ENCODE data around the gene RYR1.
"Not testable (repeated sequence)": the region's sequence is repeated elsewhere in the genome, so short reads cannot be mapped to it uniquely, and the experiment has no call there.

RYR1 gene

DNA sequence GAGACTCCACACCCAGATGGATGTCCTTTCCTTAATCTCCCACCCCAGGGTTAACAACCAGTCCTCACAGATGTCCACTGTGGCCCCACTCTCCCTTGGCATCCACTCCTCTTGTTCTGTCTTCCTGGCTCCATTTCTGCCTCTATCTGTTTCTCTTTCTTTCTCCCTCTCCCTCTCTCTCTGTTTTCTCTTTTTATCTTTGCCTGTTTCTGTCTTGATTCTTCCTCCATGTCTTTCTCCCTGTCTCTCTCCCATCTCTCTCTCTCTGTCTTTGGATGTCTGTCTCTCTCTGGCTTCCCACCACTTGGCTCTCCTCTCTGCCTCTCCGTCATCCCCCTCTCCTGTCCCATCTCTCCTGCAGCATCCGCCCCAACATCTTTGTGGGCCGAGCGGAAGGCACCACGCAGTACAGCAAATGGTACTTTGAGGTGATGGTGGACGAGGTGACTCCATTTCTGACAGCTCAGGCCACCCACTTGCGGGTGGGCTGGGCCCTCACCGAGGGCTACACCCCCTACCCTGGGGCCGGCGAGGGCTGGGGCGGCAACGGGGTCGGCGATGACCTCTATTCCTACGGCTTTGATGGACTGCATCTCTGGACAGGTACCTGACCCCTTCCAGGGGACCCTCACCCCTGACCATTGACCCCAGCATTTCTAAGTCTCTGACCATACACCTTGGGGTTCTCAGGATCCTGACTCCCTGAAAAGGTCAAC, 24.4 kb downstream of the RYR1 start:
- DNase-seq (ENCODE audit: low spot score) = no peak

DNA sequence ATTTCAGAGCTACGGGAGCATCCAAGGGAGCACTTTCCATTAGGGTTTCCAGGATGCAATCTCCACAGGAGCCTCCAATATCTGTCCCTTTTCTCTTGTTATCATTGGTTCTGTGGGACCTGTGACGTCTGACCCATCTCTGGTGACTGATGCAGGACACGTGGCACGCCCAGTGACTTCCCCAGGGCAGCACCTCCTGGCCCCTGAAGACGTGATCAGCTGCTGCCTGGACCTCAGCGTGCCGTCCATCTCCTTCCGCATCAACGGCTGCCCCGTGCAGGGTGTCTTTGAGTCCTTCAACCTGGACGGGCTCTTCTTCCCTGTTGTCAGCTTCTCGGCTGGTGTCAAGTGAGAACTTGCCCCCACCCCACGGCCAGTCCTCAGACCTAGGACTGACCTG, 25.5 kb downstream of the RYR1 start:
- DNase-seq (ENCODE audit: low spot score) = no peak

DNA sequence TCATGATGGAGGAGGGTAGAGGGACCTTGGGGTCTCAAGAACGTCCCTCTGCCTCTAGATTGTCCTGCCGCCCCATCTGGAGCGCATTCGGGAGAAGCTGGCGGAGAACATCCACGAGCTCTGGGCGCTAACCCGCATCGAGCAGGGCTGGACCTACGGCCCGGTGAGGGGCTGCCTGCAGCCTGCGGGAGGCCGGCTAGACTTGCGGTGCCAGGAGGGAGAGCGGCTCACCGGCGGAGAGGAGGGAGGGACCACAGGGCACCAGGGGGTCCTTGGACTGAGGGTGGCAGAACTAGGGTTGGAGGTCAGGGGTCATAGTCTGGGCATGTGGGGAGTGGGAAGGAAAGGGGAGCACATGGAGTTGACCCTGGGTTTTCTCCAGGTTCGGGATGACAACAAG, 29.9 kb downstream of the RYR1 start:
- no peak for DNase-seq (ENCODE audit: low spot score)

DNA sequence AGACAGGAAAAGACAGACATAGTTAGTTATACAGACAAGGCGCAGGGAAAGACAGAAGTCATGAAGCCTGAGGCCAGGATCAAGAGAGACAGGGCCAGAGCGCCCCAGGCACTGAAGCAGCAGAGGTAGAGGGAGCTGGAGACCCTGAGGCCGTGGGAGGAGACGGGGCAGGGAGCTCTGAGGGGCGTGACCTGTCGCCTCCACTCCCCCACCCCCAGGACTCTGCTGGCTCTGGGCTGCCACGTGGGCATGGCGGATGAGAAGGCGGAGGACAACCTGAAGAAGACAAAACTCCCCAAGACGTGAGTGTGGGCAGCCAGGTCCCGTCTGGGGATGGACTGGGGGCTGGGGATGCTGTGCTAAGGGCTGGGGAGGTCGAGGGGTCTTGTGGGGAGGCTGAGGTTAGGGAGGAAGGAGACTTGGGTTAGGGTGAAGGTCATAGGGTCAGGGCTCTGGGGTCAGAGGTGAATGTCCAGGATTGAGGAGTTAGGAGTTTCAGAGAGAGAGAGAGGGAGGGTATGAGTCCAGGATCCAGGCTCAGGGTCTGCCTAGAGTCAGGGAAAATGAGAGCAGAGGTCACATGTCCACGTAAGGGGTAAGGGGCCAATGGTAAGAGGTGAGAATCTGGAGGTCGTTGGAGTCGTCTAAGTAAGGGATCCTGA, 31.1 kb downstream of the RYR1 start:
- DNase-seq (ENCODE audit: low spot score) = no peak

DNA sequence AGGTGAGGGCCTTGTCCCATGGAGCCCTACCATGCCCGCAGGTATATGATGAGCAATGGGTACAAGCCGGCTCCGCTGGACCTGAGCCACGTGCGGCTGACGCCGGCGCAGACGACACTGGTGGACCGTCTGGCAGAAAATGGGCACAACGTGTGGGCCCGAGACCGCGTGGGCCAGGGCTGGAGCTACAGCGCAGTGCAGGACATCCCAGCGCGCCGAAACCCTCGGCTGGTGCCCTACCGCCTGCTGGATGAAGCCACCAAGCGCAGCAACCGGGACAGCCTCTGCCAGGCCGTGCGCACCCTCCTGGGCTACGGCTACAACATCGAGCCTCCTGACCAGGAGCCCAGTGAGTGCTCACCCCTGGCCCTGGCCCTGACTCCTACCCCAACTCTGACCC, 32.6 kb downstream of the RYR1 start:
- DNase-seq (ENCODE audit: low spot score) = no peak

DNA sequence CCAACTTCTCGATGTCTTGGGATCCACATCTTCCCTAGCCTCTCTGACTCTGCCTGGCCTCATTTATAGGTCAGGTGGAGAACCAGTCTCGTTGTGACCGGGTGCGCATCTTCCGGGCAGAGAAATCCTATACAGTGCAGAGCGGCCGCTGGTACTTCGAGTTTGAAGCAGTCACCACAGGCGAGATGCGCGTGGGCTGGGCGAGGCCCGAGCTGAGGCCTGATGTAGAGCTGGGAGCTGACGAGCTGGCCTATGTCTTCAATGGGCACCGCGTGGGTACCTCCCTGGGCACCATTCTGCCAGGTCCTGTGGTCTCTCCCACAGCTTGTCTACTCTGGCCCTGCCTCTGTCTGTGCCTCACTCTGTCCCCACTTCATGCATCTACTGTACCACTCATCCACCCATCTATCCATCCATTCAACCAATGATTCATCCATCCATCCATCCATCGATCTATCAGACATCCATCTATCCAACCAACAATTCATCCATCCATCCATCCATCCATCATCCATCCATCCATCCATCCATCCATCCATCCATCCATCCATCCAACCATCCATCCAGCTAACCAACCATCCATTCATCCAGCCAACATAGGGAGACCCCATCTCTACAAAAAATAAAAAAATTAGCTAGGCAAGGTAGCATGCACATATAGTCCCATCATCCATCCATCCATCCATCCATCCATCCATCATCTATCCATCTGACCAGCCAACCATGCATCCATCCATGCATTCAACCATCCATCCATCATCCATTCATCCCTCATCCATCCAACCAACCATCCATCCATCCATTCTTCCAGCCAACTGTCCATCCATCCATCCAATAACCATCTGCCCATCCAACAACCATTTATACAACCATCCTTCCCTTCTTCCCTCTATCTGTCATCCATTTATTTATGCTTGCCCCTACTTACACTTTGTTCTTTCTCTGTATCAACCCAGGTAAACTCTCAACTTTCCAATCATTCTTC, 34.3 kb downstream of the RYR1 start:
- no peak for DNase-seq (ENCODE audit: low spot score)

DNA sequence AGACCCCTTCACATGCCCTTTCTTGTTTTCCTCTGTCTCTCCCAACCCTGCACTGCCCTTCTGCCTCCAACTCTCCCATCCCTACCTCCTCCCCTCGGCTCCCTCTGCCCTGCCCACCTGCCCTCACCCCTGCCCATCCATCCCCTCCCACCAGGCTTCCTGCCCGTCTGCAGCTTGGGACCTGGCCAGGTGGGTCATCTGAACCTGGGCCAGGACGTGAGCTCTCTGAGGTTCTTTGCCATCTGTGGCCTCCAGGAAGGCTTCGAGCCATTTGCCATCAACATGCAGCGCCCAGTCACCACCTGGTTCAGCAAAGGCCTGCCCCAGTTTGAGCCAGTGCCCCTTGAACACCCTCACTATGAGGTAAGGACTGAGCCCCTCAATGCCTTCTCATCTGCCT, 35.7 kb downstream of the RYR1 start:
- no peak for DNase-seq (ENCODE audit: low spot score)

DNA sequence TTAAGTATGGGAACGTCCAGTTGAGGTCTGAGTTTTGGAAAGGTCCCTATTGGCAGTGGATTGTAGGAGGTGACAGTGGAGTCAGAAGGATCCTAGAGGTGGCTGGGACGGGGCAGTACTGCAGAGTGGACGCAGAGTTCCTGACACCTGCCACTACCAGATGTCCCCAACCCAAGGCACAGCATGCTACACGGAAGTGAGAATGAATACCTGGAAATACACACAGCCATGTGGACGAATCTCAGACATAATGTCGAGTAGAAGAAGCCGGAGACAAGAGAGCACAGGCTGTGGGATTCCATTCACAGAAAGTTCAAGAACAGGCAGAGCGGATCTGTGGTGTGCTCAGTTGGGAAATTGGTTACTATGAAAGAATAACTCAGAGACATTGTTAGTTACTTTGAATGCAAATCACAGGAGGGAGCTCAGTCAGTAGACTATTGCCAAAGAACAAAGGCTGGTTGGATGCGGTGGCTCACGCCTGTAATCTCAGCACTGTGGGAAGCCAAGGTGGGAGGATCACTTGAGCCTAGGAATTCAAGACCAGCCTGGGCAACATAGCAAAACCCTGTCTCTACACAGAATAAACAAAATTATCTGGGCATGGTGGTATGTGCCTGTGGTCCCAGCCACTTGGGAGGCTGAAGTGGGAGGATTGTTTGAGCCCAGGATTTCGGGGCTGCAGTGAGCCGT, 37.4 kb downstream of the RYR1 start:
- DNase-seq (ENCODE audit: low spot score) = no peak

DNA sequence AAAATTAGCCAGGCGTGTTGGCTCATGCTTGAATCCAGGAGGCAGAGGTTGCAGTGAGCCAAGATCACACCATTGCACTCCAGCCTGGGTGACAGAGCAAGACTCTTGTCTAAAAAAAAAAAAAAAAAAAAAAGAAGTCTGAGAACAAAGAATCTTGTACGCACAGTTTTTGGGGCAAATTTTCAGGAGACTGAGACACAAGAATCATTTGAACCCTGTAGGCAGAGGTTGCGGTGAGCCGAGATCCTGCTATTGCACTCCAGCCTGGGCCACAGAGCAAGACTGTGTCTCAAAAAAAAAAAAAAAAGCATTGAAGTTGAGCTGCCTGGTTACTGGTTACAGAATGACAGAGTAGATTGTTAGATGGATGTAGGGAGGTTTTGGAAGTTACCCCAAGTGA, 39.2 kb downstream of the RYR1 start:
- not testable (repeated sequence) for DNase-seq (ENCODE audit: low spot score)

DNA sequence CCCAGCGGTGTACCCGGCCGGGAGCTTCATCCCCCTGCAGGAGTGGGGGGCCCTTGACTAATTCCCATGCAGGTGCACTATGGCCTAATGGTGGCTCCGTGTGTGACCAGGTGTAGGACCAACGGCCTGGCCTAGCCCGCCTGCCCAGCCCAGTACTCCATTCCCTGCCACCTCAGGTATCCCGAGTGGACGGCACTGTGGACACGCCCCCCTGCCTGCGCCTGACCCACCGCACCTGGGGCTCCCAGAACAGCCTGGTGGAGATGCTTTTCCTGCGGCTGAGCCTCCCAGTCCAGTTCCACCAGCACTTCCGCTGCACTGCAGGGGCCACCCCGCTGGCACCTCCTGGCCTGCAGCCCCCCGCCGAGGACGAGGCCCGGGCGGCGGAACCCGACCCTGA, 39.7 kb downstream of the RYR1 start:
- no peak for DNase-seq (ENCODE audit: low spot score)

DNA sequence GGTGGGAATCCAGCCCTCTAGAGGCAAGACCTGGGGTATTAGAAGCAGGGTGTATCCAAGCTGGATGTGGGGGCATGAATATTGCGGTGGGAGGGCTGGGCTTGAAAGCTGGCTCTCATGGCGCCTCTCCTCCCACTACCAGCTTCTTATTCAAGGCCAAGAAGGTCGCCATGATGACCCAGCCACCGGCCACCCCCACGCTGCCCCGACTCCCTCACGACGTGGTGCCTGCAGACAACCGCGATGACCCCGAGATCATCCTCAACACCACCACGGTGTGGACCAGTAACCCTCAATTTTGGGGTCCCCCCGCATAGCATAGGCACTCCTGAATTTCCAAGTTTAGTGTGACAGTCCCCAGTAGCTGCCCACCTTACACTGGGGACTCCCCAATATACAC, 41.7 kb downstream of the RYR1 start:
- DNase-seq (ENCODE audit: low spot score) = no peak

DNA sequence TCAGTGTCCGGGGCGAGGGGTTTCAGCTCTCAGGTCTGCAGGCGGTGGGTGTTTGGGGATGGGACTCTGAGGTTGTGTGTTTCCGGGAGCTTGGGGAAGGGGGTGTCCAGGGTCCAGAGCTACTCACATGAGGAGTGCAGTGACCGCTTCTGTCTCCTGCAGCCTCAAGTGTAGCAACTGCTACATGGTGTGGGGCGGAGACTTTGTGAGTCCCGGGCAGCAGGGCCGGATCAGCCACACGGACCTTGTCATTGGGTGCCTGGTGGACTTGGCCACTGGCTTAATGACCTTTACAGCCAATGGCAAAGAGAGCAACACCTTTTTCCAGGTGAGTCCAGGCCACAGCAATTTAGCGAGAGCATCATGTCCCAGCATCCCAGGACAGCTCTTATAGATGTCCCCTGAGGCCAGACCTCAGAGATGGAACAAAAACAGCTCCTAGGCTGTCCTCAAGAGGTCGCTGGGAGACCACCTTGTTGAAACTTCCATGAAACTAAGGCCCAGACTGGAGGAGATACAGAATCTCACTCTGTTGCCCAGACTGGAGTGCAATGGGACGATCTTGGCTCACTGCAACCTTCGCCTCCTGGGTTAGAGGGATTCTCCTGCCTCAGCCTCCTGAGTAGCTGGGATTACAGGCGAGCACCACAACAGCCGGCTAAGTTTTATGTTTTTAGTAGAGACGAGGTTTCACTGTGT, 44.9 kb downstream of the RYR1 start:
- DNase-seq (ENCODE audit: low spot score) = no peak

DNA sequence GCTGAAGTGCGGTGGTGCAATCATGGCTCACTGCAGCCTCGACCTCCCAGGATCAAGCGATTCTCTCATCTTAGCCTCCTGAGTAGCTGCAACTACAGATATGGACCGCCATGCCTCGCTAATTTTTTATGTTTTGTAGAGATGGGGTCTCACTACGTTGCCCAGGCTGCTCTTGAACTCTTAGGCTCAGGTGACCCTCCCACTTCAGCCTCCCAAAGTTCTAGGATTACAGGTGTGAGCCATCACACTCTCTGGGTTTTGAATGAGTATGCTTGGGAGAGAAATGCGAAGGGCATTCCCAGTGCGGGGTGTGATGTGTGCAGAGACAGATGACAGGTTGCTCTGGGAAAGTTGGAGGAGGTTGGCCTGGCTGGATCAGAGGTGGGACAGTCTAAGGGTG, 49.0 kb downstream of the RYR1 start:
- DNase-seq (ENCODE audit: low spot score) = no peak

DNA sequence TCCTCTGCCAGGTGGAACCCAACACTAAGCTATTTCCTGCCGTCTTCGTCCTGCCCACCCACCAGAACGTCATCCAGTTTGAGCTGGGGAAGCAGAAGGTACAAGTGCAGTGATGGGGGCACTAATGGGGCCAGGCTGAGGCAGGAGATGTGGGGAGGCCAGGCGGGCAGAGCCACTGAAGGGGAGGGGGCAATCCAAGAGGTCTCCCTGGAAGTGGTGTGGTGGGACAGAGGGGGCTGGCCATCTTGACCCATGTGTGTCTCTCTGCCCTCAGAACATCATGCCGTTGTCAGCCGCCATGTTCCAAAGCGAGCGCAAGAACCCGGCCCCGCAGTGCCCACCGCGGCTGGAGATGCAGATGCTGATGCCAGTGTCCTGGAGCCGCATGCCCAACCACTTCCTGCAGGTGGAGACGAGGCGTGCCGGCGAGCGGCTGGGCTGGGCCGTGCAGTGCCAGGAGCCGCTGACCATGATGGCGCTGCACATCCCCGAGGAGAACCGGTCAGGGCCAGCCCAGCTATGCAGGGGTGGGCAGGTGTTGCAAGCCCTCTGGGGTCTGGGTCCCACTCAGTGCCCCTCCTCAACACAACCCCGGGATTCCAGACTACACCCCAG, 49.6 kb downstream of the RYR1 start:
- no peak for DNase-seq (ENCODE audit: low spot score)

DNA sequence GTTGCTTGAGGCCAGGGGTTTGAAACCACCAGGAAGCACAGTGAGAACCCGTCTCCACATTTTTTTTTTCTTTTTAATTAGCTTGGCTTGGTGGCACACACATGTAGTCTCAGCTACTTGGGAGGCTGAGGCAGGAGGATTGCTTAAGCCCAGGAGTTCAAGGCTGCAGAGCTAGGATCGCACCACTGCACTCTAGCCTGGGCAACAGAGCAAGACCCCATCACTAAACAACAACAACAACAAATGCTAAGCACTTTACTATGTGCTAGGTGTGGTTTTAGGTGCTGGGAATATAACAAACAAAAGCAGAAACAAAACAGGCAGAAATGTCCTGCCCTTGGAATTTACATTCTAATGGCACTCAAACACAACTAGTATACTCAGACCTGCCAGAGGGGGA, 51.3 kb downstream of the RYR1 start:
- no peak for DNase-seq (ENCODE audit: low spot score)

DNA sequence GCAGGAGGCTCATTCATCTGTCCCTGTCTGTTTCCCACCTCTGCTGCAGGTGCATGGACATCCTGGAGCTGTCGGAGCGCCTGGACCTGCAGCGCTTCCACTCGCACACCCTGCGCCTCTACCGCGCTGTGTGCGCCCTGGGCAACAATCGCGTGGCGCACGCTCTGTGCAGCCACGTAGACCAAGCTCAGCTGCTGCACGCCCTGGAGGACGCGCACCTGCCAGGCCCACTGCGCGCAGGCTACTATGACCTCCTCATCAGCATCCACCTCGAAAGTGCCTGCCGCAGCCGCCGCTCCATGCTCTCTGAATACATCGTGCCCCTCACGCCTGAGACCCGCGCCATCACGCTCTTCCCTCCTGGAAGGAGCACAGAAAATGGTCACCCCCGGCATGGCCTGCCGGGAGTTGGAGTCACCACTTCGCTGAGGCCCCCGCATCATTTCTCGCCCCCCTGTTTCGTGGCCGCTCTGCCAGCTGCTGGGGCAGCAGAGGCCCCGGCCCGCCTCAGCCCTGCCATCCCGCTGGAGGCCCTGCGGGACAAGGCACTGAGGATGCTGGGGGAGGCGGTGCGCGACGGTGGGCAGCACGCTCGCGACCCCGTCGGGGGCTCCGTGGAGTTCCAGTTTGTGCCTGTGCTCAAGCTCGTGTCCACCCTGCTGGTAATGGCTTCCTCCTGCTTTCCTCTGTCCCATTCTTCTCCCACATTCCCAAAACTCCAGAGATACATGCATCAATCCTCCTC, 52.2 kb downstream of the RYR1 start:
- no peak for DNase-seq (ENCODE audit: low spot score)

DNA sequence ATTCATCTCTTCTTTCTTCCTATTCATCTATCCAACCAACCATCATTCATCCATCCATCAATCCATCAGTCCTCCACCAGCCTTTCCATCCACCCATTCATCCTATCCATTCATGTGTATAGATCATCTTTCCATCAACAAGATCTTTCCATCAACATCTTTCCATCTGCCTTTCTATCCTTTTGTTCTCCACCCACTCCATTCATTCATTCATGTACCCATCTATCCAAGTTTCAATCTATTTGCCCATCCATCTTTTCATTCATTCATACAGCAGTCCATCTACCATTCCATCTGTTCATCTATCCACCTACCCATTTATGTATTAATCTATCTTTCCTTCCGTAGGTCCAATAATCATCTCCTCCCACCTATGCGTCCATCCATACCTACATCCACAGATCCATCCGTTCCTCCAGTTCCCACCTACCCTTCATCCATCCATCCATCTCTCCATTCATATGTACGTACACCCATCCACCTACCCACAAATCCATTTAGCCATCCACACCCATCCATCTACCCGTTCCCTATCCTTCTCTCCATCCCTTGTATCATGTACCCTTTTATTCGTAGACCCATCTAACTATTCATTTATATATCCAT, 53.3 kb downstream of the RYR1 start:
- no peak for DNase-seq (ENCODE audit: low spot score)

DNA sequence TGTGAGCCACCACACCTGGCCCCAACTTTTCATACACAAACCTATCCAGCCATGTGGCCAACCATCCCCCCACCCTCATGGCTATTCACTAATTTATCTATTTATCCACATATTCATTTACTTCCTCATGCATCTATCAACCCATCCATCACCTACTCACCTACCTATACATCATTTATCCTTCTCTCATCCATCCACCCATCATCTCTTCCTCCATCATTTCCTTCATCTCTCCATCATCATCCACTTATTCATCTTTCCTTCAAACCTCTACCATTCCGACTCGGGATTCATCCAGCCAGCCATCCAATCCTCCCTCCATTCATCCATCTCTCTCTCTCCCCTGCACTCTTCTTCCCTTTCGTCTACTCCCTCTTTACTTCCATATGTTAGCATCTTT, 54.6 kb downstream of the RYR1 start:
- no peak for DNase-seq (ENCODE audit: low spot score)

DNA sequence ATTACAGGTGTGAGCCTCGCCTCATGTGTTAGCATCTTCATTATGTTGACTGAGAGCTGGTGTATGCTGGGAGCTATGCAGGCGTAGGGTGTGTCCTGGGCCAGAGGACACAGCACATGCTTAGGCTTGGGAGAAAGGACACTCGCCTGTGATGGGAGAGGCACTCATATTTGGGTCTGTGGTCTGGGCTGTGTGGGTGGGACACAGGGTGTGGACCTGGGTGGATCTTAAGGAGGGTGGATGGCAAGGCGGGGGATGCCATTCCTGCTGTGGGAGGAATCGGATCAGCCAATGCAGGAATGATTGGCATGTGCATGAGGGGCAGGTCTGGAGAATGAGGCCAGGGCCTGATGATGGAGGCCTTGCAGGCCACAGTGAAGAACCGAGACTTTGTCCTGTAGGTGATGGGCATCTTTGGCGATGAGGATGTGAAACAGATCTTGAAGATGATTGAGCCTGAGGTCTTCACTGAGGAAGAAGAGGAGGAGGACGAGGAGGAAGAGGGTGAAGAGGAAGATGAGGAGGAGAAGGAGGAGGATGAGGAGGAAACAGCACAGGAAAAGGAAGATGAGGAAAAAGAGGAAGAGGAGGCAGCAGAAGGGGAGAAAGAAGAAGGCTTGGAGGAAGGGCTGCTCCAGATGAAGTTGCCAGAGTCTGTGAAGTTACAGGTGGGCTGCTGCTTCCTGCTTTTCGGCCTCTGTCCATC, 55.4 kb downstream of the RYR1 start:
- no peak for DNase-seq (ENCODE audit: low spot score)
